Stimulated activated CD4-positive, alpha-beta T cell treated with anti-CD3 and anti-CD28 coated beads, Interleukin-4, amount 100 ng/mL, for 4 hours (primary cell): ENCODE results near the gene HTR3B.
"Not testable (repeated sequence)": the region's sequence is repeated elsewhere in the genome, so short reads cannot be mapped to it uniquely, and the experiment has no call there.

Source experiments
- DNase-seq, 2 experiments: peaks; one replicate each; pipeline ENCODE4 v3.0.0-alpha.2; 2020

HTR3B gene

DNA sequence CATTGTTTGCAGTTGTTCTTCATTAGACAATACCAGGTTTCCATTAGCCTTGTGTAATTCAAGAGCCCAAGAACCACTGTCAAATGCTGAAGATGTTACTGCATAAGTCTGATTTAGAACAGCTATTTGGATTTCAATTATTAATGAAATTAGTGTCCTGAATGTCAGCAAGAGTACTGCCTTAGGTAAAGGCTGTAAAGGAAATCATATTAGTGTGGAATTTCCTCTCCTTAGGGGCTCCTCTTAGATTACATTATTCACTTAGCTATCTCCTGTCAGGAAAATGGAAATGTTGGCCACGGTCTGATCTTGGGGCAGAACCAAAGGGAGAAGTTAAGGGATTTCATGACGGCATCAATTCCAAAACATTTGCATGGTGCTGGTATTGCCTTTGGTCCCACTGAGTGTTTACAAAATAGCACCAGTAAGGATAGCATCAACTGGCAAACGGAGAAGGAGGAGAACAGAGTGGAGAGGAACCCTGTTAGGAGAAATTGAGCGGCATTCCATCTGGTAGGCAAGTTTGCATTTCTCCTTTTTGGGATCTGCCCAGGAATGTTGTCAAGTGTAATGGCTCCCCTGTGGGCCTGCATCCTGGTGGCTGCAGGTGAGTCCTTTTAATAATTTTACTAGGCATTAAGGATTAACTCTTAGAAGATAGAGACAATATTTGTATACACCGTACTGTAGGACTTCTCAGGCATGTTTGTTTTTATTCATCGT is at the start of gene HTR3B:
Gene HTR3B (plus strand): TSS at position 418 of the 723 bp plus-strand sequence. CDS start 138 bp downstream, at position 556.
- DNase-seq: no peak

DNA sequence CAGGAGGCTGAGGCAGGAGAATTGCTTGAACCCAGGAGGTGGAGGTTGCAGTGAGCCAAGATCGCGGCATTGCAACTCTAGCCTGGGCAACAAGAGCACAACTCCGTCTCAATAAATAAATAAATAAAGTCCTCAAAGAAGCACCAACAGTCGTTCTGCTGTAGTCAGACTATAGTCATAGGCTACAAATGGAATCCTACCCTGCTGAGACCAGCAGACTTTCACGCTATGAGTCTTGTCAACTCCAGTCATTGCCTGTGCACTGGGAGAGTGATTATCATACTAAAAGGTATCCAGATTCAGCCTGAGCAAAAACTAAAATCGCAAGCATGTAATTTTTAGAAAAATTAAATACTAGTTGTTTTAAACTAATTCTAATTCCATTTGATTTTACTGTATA is 48.8 kb upstream of the HTR3B start:
- DNase-seq: no peak

- no peak for DNase-seq
These were observed 47.4 kb upstream of the HTR3B start for GRCh38 chr11:113856966-113857759.

- no peak for DNase-seq
These were observed 44.9 kb upstream of the HTR3B start for GRCh38 chr11:113859665-113860064.

DNA sequence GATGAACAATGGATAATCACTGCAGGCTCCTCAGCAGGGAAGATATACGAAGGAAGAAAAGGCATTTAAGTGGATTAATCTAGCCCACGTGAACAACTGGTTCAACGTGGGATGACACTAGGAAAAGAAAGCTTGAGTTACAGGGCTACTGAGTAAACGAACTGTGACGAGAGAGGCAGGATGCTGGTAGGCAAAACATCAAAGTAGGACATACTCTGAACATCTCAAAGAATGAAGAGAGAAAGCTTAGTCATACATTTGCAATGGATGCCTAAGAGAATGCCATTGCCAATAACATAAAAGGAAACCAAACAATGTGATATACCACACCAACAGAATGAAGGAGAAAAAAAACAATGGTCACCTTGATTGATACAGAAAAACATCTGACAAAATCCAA is 42.2 kb upstream of the HTR3B start:
- no peak for DNase-seq

- DNase-seq: no peak
These were observed 40.2 kb upstream of the HTR3B start for GRCh38 chr11:113864410-113864809.

GRCh38 chr11:113865873-113866272 is 38.7 kb upstream of the HTR3B start:
- no peak for DNase-seq

DNA sequence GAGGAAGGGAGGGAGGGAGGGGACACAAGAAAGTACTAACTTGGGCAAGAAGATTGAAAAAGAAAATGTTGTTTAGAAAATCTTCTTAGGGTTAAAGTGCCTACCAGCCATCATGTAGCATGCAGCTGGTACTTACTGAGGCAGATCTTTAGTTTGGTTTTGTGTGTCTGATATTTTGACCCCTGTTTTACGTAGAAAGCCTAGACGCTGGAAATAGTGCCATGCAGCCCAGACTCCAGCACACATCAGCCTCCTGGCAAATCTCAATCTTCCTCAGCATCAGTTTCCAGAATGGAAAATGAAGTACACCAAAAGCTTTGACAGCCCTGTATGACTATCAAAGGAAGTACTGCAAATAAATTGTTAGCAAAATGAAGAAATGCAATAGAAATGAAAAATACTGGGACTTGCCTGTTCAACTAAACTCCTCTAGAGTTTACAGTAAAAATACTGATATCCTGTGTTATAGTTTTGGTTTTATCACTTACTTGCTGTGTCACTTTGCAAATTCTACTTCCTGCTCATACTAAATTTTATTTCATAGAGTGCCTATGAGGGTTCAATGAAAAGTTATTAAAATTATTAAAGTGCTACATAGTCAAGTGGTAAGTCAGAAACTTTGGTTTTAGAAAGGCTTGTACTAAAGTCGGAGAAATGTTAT is 36.6 kb upstream of the HTR3B start:
- DNase-seq: no peak

DNA sequence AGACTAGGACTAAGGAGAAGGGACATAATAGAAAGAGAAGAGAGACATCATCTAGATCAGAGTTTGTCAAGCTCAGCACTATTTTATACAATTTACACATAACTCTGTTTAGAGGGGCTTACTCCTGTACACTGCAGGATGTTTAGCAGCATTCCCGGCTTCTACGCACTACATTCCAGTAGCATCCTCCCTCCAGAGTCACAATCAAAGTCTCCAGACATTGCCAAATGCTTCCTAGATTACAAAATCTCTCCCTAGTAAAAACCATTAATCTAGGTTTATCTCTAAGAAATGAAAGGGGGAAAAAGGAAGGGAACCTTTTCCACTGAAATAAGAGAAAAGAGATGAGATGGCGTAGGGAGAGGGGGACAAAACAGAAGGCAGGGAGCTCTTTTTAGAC is 33.3 kb upstream of the HTR3B start:
- no peak for DNase-seq

GRCh38 chr11:113873236-113873626 is 31.4 kb upstream of the HTR3B start:
- no peak for DNase-seq

- no peak for DNase-seq
These were observed 30.5 kb upstream of the HTR3B start for GRCh38 chr11:113874096-113874495.

DNA sequence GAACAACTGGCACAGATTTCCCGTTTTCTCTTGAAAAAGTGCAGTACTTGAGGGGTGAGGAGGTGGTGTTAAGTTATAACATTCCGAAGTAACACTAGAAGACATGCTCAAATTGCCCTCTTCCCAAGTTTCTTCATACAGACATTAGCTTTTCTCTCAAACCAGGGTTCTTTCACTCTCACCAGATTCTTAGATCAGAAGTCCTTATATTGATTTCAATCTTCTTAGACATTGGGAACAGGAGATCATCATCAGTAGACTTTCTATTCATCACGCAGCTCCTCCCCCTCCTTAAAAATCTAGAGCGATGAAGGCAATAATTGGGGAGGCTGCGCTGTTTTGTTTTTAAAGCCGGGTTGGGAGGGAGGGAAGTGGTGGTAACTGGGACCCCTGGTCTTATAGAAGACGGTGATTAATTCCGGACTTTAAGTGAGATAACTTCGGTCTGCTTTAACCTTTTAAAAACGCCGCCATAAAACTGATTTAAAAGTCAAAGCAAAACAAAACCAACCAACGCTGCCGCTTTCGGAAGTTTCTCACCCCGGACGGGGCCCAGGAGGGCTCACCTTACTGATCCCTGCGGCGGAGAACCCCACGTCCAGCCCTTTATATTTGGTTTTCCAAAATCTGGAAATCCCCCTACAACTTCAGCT is 29.9 kb upstream of the HTR3B start:
- no peak for DNase-seq

DNA sequence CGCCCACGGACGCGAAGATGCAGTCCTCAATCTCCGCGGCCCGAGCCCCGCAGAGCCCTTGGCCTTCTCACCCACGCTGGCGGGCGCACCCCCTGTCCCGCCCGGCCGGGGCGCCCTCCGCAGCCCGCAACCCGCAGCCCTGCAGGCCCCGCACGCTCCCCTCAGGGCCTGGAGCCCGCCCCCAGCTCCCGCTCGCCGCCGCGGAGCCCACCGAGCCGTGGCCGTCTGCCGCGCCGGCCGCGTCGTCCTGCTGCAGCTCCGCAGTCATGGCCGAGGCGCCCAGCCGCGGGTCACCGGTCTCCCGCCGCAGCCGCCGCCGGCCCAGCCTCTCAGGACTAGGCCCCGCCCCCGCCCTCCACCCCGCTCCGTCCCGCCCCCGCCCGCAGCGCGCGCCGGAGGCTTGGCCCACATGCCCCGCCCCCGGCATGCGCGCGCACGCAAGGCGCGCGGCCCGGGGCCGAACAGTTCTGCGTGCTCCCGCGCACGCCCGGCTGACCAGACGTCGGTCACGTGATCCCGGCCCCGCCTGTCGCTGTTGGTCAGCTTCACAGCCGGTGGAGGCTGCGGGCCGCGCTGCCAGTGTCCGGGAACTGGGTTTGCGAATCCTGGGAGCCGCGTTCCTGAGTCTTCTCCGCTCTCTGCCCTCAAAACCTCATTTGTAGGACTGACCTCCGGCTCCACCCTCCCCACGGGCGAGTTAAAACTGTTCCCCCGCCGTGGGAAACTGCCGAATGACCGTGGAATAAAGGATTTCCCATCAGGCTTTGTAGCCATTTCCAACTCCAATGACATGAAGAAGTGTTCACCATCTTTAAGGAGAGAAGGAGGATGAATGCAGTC is 29.1 kb upstream of the HTR3B start, which contains the start of gene USP28:
Gene USP28 (minus strand): TSS at position 339 of the 840 bp plus-strand sequence. CDS start 71 bp downstream, at position 268.
- DNase-seq: peak; percentile 64 to 81

GRCh38 chr11:113876074-113876797 is 28.4 kb upstream of the HTR3B start:
- no peak for DNase-seq

- DNase-seq: no peak
These were observed 27.6 kb upstream of the HTR3B start for GRCh38 chr11:113876798-113877669.

DNA sequence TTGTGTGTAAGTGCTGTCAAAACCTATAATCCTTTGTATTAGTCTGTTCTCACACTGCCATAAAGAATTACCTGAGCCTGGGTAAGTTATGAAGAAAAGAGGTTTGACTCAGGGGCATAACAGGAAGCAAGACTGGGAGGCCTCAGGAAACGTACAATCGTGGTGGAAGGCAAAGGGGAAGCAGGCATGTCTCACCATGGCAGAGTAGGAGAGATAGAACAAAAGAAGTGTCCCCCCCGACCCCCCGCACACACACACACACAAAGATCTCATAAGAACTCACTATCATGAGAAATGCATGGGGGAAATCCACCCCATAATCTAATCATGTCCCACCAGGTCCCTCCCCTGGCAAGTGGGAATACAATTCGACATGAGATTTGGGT is 26.9 kb upstream of the HTR3B start:
- DNase-seq: no peak

- DNase-seq: not testable (repeated sequence)
These were observed 25.1 kb upstream of the HTR3B start for GRCh38 chr11:113879446-113879845.

DNA sequence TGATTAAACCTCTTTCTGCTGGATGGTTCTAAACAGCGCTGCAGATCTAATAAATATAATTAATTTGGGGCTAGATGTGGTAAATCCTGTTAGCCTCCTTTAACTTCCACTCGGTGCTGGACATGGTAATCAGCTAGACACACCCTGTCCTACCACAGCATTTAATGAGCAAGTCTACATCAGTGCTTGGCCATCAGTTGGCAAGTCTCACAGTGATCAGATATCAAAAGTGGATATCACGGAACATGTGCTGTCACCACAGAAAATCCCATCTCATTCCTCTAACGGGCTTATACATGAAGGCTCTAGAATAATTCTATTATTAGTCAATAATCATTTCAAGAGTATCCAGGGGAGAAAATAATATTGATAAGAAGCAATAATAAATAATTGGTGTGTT is 23.6 kb upstream of the HTR3B start:
- DNase-seq: no peak

DNA sequence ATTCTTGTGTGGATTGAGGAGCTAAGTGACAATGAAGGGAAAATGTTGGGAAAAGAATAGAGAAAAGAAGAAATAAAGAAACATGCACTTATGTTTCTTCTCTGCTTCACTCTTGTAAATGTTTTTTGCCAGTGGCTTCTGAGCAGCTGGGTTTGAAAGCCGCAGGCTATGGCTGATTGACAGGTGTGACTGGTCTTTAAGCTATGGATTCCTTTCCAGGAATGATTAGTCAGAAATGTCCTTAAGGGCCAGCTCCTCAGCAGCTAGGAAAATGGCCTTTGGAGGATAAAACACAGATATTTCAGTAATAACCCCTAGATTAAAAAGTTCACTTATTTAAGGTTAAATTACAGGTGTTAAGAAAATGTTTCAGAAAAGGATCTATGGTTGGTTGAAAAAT is 22.7 kb upstream of the HTR3B start:
- DNase-seq: no peak

DNA sequence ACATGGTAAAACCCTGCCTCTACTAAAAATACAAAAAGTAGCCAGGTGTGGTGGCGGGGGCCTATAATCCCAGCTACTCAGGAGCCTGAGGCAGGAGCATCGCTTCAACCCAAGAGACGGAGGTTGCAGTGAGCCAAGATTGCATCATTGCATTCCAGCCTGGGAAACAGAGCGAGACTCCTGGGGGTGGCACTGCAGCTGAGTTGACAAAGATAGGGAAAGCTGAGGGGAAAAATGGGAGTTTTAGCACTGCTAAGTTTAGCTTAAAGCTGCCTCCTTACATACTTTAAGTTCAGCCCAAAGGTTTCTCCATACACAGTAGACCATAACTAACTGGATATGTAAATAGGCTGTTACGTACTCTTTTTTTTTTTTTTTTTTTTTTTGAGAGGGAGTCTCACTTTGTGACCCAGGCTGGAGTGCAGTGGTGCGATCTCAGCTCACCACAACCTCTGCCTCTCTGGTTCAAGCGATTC is 20.2 kb upstream of the HTR3B start:
- DNase-seq: no peak
